ENCODE measurements around the gene FURIN. TPM values are rescaled to one million over a fixed set of nuclear protein-coding genes. Genes with fewer than 3 reads are reported as not detected.

FURIN gene
- total and polyA plus RNA-seq, 2 of the 4 experiments (the other 2 are of a cell fraction): 34.8 to 54.3 TPM

DNA sequence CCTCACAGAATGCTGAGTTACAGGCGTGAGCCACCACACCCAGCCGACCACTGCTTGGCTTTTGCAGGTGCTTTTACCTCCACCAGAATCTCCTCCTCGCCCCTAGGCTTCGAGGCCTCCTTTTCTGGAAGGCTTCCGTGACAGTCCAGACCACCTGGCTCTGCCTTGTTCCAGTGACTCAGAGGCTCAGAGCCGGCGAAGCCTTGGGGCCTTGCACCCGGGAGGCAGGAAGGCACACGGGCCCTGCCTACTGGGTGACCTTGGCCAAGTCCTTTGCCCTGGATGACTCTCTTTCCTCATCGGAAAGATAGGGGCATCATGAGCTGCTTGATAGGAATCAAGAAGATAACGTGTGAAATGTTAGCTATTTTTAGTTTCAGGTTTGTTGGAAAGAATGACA, 31.3 kb upstream of the FURIN start:
- dilution Hi-C loops (cut with HindIII; ENCODE audit: low sequenced_read_pairs, unreplicated experiment): no loop called here
- no peak overlapping the region for H4K91ac ChIP-seq (ENCODE audit: insufficient read depth, low read depth, low read length)

More for the DNA sequence above, 31.3 kb upstream of the FURIN start:
- Histone ChIP-seq H3K36me3 (ENCODE audit: control insufficient read depth, insufficient read depth, low read length) (no peaks in the 10 kb centered on the region), H3K18ac (ENCODE audit: low read depth, low read length) (no peak overlapping the region), H3K23ac (ENCODE audit: low read depth, low read length) (no peak overlapping the region), H4K8ac (ENCODE audit: low read depth in 2 of 2, low read length in 2 of 2) (no peak overlapping the region), H3K9ac (ENCODE audit: low read depth, low read length) (no peak overlapping the region), H3K14ac (replicated peaks; ENCODE audit: low read depth, low read length) (no peak overlapping the region), H3K9me3 (ENCODE audit: control insufficient read depth, insufficient read depth, low read length) (no peaks in the 10 kb centered on the region), H3K56ac (ENCODE audit: extremely low read depth, insufficient read depth, low read length) (no peak overlapping the region), H2BK5ac (ENCODE audit: low read depth, low read length, poor library complexity, severe bottlenecking) (no peak overlapping the region), H4K5ac (ENCODE audit: low read depth, low read length) (no peak overlapping the region), H3K79me1 (ENCODE audit: low read depth in 1 of 2, low read length in 2 of 2) (no peaks in the 10 kb centered on the region), H3K4me3 (ENCODE audit: insufficient read depth, low read depth, low read length) (no peak overlapping the region), H2BK20ac (ENCODE audit: low read depth, low read length) (no peak overlapping the region), H2BK15ac (ENCODE audit: low read depth, low read length) (no peak overlapping the region), H4K20me1 (ENCODE audit: insufficient read depth, low read length) (no peaks in the 10 kb centered on the region; the same call in 1 of the 2 replicates), H2BK120ac (ENCODE audit: low read depth, low read length) (no peak overlapping the region), H2AK5ac (ENCODE audit: low read depth, low read length) (no peak overlapping the region; the same call in 1 of the 2 replicates), H3K4me2 (ENCODE audit: low read depth, low read length) (no peak overlapping the region), H2AK9ac (replicated peaks; ENCODE audit: low read depth, low read length, poor library complexity) (no peak overlapping the region), H3K9me1 (ENCODE audit: insufficient read depth, low read length) (no peaks in the 10 kb centered on the region), H3K4me1 (ENCODE audit: control insufficient read depth, insufficient read depth, low read length) (peaks cover 2% of the 10 kb centered on the region), H3K4ac (ENCODE audit: low read depth, low read length) (no peak overlapping the region), H3K27me3 (ENCODE audit: control insufficient read depth, insufficient read depth, low read length) (peaks cover 8% of the 10 kb centered on the region), H3K27ac (ENCODE audit: insufficient read depth, low read length) (no peak overlapping the region), H2AFZ (replicated peaks; ENCODE audit: low read length, poor library complexity) (no peak overlapping the region)
- TF ChIP-seq CEBPB (IDR thresholded peaks at IDR 0.05; ENCODE audit: low read depth, low read length) (no peak), NFE2L2 (IDR thresholded peaks at IDR 0.05; ENCODE audit: low read depth, low read length) (no peak), RFX5 (IDR thresholded peaks at IDR 0.05; ENCODE audit: low read depth, low read length) (no peak), CHD1 (IDR thresholded peaks at IDR 0.05; ENCODE audit: low read depth, low read length) (no peak), BHLHE40 (IDR thresholded peaks at IDR 0.05; ENCODE audit: low read depth, low read length) (no peak), CTCF (conservative IDR thresholded peaks at IDR 0.05; ENCODE audit: low read depth, low read length) (no peak)
- TF ChIP-seq, protein P1, sequence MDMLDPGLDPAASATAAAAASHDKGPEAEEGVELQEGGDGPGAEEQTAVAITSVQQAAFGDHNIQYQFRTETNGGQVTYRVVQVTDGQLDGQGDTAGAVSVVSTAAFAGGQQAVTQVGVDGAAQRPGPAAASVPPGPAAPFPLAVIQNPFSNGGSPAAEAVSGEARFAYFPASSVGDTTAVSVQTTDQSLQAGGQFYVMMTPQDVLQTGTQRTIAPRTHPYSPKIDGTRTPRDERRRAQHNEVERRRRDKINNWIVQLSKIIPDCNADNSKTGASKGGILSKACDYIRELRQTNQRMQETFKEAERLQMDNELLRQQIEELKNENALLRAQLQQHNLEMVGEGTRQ (IDR thresholded peaks at IDR 0.05; ENCODE audit: low read depth, low read length): no peak
- intact Hi-C loops (cut with micrococcal nuclease) (no loop called here), in situ Hi-C loops (cut with MboI; ENCODE audit: low sequenced_read_pairs) (no loop called here)
- CTCF ChIA-PET: no interaction called here
- no TSS peak for BruUV-seq (replicated peaks)
- WGBS, 2 experiments (ENCODE audit: extremely low coverage in 2 of 2, insufficient read length in 1 of 2): 76% methylated on average over 6 of the region's 11 CpGs; no CpG with 5 or more reads in 1 of the 2 experiments
- POLR2A ChIA-PET (ENCODE audit: unreplicated experiment): no interaction called here
- no peak for DNase-seq
- no peak for ATAC-seq (ENCODE audit: low read depth)

Measured in IMR-90 (cell line).